ENCODE data around the gene ZC3H4.

Gene ZC3H4

DNA sequence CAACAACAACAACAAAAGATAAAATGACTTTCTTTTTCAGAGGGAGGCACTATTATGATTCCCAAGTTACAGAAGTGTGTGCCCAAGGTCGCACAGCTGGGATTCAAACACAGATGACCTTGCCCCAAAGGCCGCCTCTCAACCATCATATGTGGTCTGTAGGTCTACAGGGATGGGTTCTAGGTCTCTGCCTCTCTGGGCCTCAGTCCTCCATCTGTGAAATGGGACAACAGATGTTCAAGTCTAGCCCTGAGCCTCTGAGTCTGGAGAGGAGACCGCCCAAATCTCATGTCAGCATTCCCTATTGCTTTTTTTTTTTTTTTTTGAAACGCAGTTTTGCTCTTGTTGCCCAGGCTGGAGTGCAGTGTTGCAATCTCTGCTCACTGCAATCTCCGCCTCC lies 89.1 kb downstream of the ZC3H4 start:
- ATAC-seq = no peak
- no peak for TF ChIP-seq ZNF8 (CRISPR knock-in tag; IDR thresholded peaks at IDR 0.05)
- TF ChIP-seq ARNTL (CRISPR knock-in tag; IDR thresholded peaks at IDR 0.05; ENCODE audit: borderline replicate concordance, low read depth) = no peak
- no peak for TF ChIP-seq CSDC2 (CRISPR knock-in tag; IDR thresholded peaks at IDR 0.05)
- no peak for TF ChIP-seq ZFP3 (CRISPR knock-in tag; IDR thresholded peaks at IDR 0.05)
- no peak for TF ChIP-seq RARB (CRISPR knock-in tag; IDR thresholded peaks at IDR 0.05)
- TF ChIP-seq TCF4 (CRISPR knock-in tag; IDR thresholded peaks at IDR 0.05; ENCODE audit: borderline replicate concordance) = no peak
- no peak for TF ChIP-seq ESRRG (CRISPR knock-in tag; IDR thresholded peaks at IDR 0.05)
- TF ChIP-seq, protein P1, sequence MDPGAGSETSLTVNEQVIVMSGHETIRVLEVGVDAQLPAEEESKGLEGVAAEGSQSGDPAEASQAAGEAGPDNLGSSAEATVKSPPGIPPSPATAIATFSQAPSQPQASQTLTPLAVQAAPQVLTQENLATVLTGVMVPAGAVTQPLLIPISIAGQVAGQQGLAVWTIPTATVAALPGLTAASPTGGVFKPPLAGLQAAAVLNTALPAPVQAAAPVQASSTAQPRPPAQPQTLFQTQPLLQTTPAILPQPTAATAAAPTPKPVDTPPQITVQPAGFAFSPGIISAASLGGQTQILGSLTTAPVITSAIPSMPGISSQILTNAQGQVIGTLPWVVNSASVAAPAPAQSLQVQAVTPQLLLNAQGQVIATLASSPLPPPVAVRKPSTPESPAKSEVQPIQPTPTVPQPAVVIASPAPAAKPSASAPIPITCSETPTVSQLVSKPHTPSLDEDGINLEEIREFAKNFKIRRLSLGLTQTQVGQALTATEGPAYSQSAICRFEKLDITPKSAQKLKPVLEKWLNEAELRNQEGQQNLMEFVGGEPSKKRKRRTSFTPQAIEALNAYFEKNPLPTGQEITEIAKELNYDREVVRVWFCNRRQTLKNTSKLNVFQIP (CRISPR knock-in tag; IDR thresholded peaks at IDR 0.05; ENCODE audit: borderline replicate concordance, low read depth) = no peak
- TF ChIP-seq ZNF70 (CRISPR knock-in tag; IDR thresholded peaks at IDR 0.05) = no peak
- TF ChIP-seq ZNF565 (CRISPR knock-in tag; conservative IDR thresholded peaks at IDR 0.05; ENCODE audit: low read depth) = no peak
- TF ChIP-seq, protein P2, sequence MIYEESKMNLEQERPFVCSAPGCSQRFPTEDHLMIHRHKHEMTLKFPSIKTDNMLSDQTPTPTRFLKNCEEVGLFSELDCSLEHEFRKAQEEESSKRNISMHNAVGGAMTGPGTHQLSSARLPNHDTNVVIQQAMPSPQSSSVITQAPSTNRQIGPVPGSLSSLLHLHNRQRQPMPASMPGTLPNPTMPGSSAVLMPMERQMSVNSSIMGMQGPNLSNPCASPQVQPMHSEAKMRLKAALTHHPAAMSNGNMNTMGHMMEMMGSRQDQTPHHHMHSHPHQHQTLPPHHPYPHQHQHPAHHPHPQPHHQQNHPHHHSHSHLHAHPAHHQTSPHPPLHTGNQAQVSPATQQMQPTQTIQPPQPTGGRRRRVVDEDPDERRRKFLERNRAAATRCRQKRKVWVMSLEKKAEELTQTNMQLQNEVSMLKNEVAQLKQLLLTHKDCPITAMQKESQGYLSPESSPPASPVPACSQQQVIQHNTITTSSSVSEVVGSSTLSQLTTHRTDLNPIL (CRISPR knock-in tag; IDR thresholded peaks at IDR 0.05; ENCODE audit: low read depth) = no peak
- TF ChIP-seq PATZ1 (CRISPR knock-in tag; IDR thresholded peaks at IDR 0.05; ENCODE audit: borderline replicate concordance) = no peak
- TF ChIP-seq OSR1 (CRISPR knock-in tag; IDR thresholded peaks at IDR 0.05) = no peak
- TF ChIP-seq TOX (CRISPR knock-in tag; IDR thresholded peaks at IDR 0.05; ENCODE audit: borderline replicate concordance) = no peak
- no peak for TF ChIP-seq BACH2 (CRISPR knock-in tag; IDR thresholded peaks at IDR 0.05; ENCODE audit: borderline replicate concordance)
- no peak for TF ChIP-seq PPARA (CRISPR knock-in tag; IDR thresholded peaks at IDR 0.05; ENCODE audit: borderline replicate concordance)

- TF ChIP-seq BACH2 (CRISPR knock-in tag; IDR thresholded peaks at IDR 0.05; ENCODE audit: borderline replicate concordance) (no peak), ZNF8 (CRISPR knock-in tag; IDR thresholded peaks at IDR 0.05) (no peak), TOX (CRISPR knock-in tag; IDR thresholded peaks at IDR 0.05; ENCODE audit: borderline replicate concordance) (no peak)
- TF ChIP-seq, protein P3, sequence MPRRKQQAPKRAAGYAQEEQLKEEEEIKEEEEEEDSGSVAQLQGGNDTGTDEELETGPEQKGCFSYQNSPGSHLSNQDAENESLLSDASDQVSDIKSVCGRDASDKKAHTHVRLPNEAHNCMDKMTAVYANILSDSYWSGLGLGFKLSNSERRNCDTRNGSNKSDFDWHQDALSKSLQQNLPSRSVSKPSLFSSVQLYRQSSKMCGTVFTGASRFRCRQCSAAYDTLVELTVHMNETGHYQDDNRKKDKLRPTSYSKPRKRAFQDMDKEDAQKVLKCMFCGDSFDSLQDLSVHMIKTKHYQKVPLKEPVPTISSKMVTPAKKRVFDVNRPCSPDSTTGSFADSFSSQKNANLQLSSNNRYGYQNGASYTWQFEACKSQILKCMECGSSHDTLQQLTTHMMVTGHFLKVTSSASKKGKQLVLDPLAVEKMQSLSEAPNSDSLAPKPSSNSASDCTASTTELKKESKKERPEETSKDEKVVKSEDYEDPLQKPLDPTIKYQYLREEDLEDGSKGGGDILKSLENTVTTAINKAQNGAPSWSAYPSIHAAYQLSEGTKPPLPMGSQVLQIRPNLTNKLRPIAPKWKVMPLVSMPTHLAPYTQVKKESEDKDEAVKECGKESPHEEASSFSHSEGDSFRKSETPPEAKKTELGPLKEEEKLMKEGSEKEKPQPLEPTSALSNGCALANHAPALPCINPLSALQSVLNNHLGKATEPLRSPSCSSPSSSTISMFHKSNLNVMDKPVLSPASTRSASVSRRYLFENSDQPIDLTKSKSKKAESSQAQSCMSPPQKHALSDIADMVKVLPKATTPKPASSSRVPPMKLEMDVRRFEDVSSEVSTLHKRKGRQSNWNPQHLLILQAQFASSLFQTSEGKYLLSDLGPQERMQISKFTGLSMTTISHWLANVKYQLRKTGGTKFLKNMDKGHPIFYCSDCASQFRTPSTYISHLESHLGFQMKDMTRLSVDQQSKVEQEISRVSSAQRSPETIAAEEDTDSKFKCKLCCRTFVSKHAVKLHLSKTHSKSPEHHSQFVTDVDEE (CRISPR knock-in tag; IDR thresholded peaks at IDR 0.05) = no peak
- no peak; the same call in 2 of the 3 replicates for ATAC-seq
Observed at GRCh38 chr19:47023448-47023794, 90.2 kb downstream of the ZC3H4 start.

- ATAC-seq = peak; percentile 7; the same call in 2 of the 3 replicates
- no peak for TF ChIP-seq BACH2 (CRISPR knock-in tag; IDR thresholded peaks at IDR 0.05; ENCODE audit: borderline replicate concordance)
- no peak for TF ChIP-seq ZC3H10 (CRISPR knock-in tag; IDR thresholded peaks at IDR 0.05)
- TF ChIP-seq ESRRG (CRISPR knock-in tag; IDR thresholded peaks at IDR 0.05) = no peak
- TF ChIP-seq, protein P4, sequence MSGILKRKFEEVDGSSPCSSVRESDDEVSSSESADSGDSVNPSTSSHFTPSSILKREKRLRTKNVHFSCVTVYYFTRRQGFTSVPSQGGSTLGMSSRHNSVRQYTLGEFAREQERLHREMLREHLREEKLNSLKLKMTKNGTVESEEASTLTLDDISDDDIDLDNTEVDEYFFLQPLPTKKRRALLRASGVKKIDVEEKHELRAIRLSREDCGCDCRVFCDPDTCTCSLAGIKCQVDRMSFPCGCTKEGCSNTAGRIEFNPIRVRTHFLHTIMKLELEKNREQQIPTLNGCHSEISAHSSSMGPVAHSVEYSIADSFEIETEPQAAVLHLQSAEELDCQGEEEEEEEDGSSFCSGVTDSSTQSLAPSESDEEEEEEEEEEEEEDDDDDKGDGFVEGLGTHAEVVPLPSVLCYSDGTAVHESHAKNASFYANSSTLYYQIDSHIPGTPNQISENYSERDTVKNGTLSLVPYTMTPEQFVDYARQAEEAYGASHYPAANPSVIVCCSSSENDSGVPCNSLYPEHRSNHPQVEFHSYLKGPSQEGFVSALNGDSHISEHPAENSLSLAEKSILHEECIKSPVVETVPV (CRISPR knock-in tag; IDR thresholded peaks at IDR 0.05) = no peak
- TF ChIP-seq, protein P3 (CRISPR knock-in tag; IDR thresholded peaks at IDR 0.05) = no peak
- TF ChIP-seq PPARA (CRISPR knock-in tag; IDR thresholded peaks at IDR 0.05; ENCODE audit: borderline replicate concordance) = no peak
- no peak for TF ChIP-seq PATZ1 (CRISPR knock-in tag; IDR thresholded peaks at IDR 0.05; ENCODE audit: borderline replicate concordance)
- TF ChIP-seq ZFP30 (CRISPR knock-in tag; IDR thresholded peaks at IDR 0.05) = no peak
- TF ChIP-seq TCF4 (CRISPR knock-in tag; IDR thresholded peaks at IDR 0.05; ENCODE audit: borderline replicate concordance) = no peak
- TF ChIP-seq ISL1 (CRISPR knock-in tag; IDR thresholded peaks at IDR 0.05) = no peak
Observed at GRCh38 chr19:47022541-47023447, 90.8 kb downstream of the ZC3H4 start.
